Testis (tissue), 3 donors: ENCODE measurements around the gene CCL13. TPM values are rescaled to one million over a fixed set of nuclear protein-coding genes. Genes with fewer than 3 reads are reported as not detected.

ENCODE experiments used
- DNase-seq: peaks from one replicate; pipeline ENCODE4 v3.0.0-alpha.2; 2019
- H3K27ac ChIP-seq, 2 donors: fragments of 200-600 bp; sonication (generic); one replicate each; pipeline ENCODE4 v1.5.1; 2019
- H3K27me3 ChIP-seq: fragments of 200-600 bp; sonication (generic); one replicate; pipeline ENCODE4 v1.5.1; 2019
- H3K36me3 ChIP-seq: fragments of 200-600 bp; sonication (generic); one replicate; pipeline ENCODE4 v1.5.1; 2017; ENCODE audit warnings: low read depth; ENCODE audit errors: missing control alignments
- H3K4me1 ChIP-seq: fragments of 200-600 bp; sonication (generic); one replicate; pipeline ENCODE4 v1.5.1; 2019
- H3K4me3 ChIP-seq, 2 donors: fragments of 200-600 bp; sonication (generic); one replicate each; pipeline ENCODE4 v1.5.1; 2017 to 2019
- H3K9me3 ChIP-seq: fragments of 200-600 bp; sonication (generic); one replicate; pipeline ENCODE4 v1.5.1; 2017
- CTCF ChIP-seq, 3 experiments: fragments of 450-650 bp in 2 of 3; fragments of 200-600 bp in 1 of 3; sonication (generic) in 1 of 3; IDR thresholded peaks; one replicate each; pipeline ENCODE4 v1.5.1; 2016 to 2019; ENCODE audit warnings: antibody characterized with exemption in 3 of 3, mild to moderate bottlenecking in 2 of 3, moderate library complexity in 1 of 3
- POLR2A ChIP-seq: fragments of 450-650 bp; IDR thresholded peaks from one replicate; pipeline ENCODE4 v1.6.1; 2017; ENCODE audit warnings: antibody characterized with exemption, mild to moderate bottlenecking, moderate library complexity
- whole genome bisulfite sequencing, 2 donors: methylation state at CpG; one replicate each; pipeline ENCODE4 v1.1.5; 2018; 5-methylcytosine and 5-hydroxymethylcytosine counted together
- intact Hi-C: fragments of 100-400 bp; cut with DNase I; formaldehyde crosslinking; loops from one replicate; pipeline ENCODE4 v1.15.1; 2023; ENCODE audit warnings: low total_unique reads
- polyA plus RNA-seq: library from polyadenylated mRNA; stranded (reverse); fragments of 350-450 nt; fragmentation: Illumina TruSeq; extraction: RNeasy Lipid Tissue Mini Kit (QIAGEN cat#74804); gene quantifications from one replicate; pipeline ENCODE4 v1.2.3, GENCODE V29; 2014; ENCODE audit warnings: low read depth, low replicate concordance; ENCODE audit not compliant: insufficient read depth
- total RNA-seq, 2 donors: library from RNA; depleted of rRNA; stranded (reverse); fragments of >200 nt; gene quantifications; one replicate each; pipeline ENCODE4 v1.2.3, GENCODE V29; 2016

Gene CCL13
- total and polyA plus RNA-seq, 3 donors from 2014 or later, result 5.2 TPM; not detected in 2

GRCh38 chr17:34312080-34312479 is 44.2 kb upstream of the CCL13 start:
- H3K4me3 ChIP-seq, result no peak overlapping the region
- no peak overlapping the region for H3K27ac ChIP-seq
- TF ChIP-seq CTCF (IDR thresholded peaks at IDR 0.05) (no peak), POLR2A (no peak)
- intact Hi-C loops, result no loop called here
- DNase-seq, result no peak
- no peaks in the 10 kb centered on the region for H3K4me1 ChIP-seq
- H3K9me3 ChIP-seq, result no peaks in the 10 kb centered on the region
- H3K27me3 ChIP-seq, result no peaks in the 10 kb centered on the region
- no peaks in the 10 kb centered on the region for H3K36me3 ChIP-seq
- WGBS, 2 donors, result 54% methylated on average over 5 of the region's 5 CpGs

- Histone ChIP-seq H3K27me3 (no peaks in the 10 kb centered on the region), H3K4me3 (no peak overlapping the region), H3K4me1 (no peaks in the 10 kb centered on the region), H3K36me3 (no peaks in the 10 kb centered on the region), H3K27ac (no peak overlapping the region), H3K9me3 (no peaks in the 10 kb centered on the region)
- TF ChIP-seq CTCF (IDR thresholded peaks at IDR 0.05) (no peak), POLR2A (no peak)
- DNase-seq, result no peak
- WGBS, 2 donors, result 89 to 90% methylated on average over 4 of the region's 4 CpGs
- intact Hi-C loops, result no loop called here
These were observed 43.1 kb upstream of the CCL13 start for GRCh38 chr17:34313164-34313563.

GRCh38 chr17:34314279-34314678 is 42.0 kb upstream of the CCL13 start:
- no peaks in the 10 kb centered on the region for H3K27me3 ChIP-seq
- DNase-seq, result no peak
- TF ChIP-seq POLR2A, result no peak
- TF ChIP-seq CTCF (IDR thresholded peaks at IDR 0.05), result no peak
- H3K9me3 ChIP-seq, result no peaks in the 10 kb centered on the region
- no peaks in the 10 kb centered on the region for H3K4me1 ChIP-seq
- H3K27ac ChIP-seq, result no peak overlapping the region
- no peaks in the 10 kb centered on the region for H3K36me3 ChIP-seq
- no peak overlapping the region for H3K4me3 ChIP-seq
- WGBS, 2 donors, result 54 to 63% methylated on average over 4 of the region's 4 CpGs
- intact Hi-C loops, result no loop called here

- H3K27ac ChIP-seq, result no peak overlapping the region
- no peaks in the 10 kb centered on the region for H3K36me3 ChIP-seq
- no peaks in the 10 kb centered on the region for H3K9me3 ChIP-seq
- intact Hi-C loops, result no loop called here
- 76 to 85% methylated on average over 3 of the region's 3 CpGs for whole genome bisulfite sequencing, 2 donors
- DNase-seq, result no peak
- no peak overlapping the region for H3K4me3 ChIP-seq
- no peak for TF ChIP-seq POLR2A
- TF ChIP-seq CTCF (IDR thresholded peaks at IDR 0.05), result no peak
- H3K4me1 ChIP-seq, result no peaks in the 10 kb centered on the region
- no peaks in the 10 kb centered on the region for H3K27me3 ChIP-seq
These were observed 37.8 kb upstream of the CCL13 start for GRCh38 chr17:34318474-34318873.

- Histone ChIP-seq H3K9me3 (no peaks in the 10 kb centered on the region), H3K4me1 (no peaks in the 10 kb centered on the region), H3K4me3 (no peak within 1 kb of the TSS), H3K27me3 (no peaks in the 10 kb centered on the region), H3K27ac (no peak within 1 kb of the TSS), H3K36me3 (no peaks in the 10 kb centered on the region)
- TF ChIP-seq CTCF (IDR thresholded peaks at IDR 0.05) (no peak), POLR2A (no peak)
- no peak for DNase-seq
- intact Hi-C loops, result no loop called here
- 55 to 70% methylated on average over 2 of the region's 2 CpGs for WGBS, 2 donors
These were observed 37.2 kb upstream of the CCL13 start, which contains the start of gene CCL8 for GRCh38 chr17:34319039-34319483. TSS of gene CCL8 (plus strand) at chr17:34319435. CDS start at chr17:34319502, 67 bp downstream.
